ENCODE data around the gene POC5. TPM values are rescaled to one million over a fixed set of nuclear protein-coding genes. Genes with fewer than 3 reads are reported as not detected.
A peak's percentile ranks its signal among the peaks of the same experiment; 100 is the strongest.

POC5 gene
- total RNA-seq, 4 donors from 2014 or later = 5.1 to 68.5 (median 9.3) TPM

DNA sequence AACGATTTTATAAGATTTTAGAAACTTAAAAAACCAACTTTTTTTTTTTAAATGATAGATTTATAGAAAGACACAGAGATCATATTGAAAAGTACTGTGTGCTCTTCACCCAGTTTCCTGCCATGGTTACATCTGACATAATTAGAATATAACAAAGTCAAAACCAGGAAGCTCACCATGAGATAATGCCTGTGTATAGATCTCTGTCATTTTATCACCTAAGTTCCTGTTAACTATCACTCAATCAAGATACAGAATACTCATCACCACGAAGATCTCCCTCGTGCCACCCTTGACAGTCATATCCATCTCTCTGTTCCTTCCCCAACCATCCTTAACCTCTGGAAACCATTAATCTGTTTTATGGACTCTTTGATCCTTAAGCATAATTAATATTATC lies 39.1 kb downstream of the POC5 start:
- no peak for DNase-seq
- Histone ChIP-seq H3K9me3 (no peaks in the 10 kb centered on the region), H3K27ac (no peak overlapping the region), H3K36me3 (peaks cover 0 to 12% (median 0%) of the 10 kb centered on the region in 3 donors), H3K4me1 (no peaks in the 10 kb centered on the region), H3K27me3 (no peaks in the 10 kb centered on the region), H3K4me3 (no peak overlapping the region)
- TF ChIP-seq, protein P1, sequence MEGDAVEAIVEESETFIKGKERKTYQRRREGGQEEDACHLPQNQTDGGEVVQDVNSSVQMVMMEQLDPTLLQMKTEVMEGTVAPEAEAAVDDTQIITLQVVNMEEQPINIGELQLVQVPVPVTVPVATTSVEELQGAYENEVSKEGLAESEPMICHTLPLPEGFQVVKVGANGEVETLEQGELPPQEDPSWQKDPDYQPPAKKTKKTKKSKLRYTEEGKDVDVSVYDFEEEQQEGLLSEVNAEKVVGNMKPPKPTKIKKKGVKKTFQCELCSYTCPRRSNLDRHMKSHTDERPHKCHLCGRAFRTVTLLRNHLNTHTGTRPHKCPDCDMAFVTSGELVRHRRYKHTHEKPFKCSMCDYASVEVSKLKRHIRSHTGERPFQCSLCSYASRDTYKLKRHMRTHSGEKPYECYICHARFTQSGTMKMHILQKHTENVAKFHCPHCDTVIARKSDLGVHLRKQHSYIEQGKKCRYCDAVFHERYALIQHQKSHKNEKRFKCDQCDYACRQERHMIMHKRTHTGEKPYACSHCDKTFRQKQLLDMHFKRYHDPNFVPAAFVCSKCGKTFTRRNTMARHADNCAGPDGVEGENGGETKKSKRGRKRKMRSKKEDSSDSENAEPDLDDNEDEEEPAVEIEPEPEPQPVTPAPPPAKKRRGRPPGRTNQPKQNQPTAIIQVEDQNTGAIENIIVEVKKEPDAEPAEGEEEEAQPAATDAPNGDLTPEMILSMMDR (IDR thresholded peaks at IDR 0.05) = no peak
- no peak for TF ChIP-seq POLR2A (IDR thresholded peaks at IDR 0.05)

DNA sequence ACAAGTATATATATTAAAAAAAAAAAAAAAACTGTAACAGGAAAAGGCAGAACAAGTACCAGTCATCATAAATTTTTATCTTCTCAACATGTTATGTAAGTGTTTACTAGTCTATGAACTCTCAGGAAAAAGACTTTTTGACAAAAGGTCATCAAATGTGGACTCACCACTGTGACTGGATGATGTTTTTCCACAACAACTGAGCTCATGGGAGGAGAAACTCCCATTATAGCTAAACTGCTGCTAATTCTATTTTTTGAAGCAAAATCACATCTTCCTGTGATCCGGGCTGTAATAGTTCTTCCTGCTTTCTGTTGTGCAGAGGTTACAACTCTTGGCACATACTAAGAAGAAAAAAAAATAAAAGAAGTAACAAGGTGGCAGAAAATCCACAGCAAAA lies 39.6 kb downstream of the POC5 start:
- no peaks in the 10 kb centered on the region for H3K9me3 ChIP-seq
- TF ChIP-seq, protein P1 (IDR thresholded peaks at IDR 0.05) = no peak
- TF ChIP-seq POLR2A (IDR thresholded peaks at IDR 0.05) = no peak
- H3K36me3 ChIP-seq = peaks cover 0 to 12% (median 0%) of the 10 kb centered on the region in 3 donors
- peak overlapping the region in 1 of 4 donors; percentile 11 for H3K27ac ChIP-seq
- H3K4me1 ChIP-seq = no peaks in the 10 kb centered on the region
- no peak for DNase-seq
- no peaks in the 10 kb centered on the region for H3K27me3 ChIP-seq
- H3K4me3 ChIP-seq = no peak overlapping the region

DNA sequence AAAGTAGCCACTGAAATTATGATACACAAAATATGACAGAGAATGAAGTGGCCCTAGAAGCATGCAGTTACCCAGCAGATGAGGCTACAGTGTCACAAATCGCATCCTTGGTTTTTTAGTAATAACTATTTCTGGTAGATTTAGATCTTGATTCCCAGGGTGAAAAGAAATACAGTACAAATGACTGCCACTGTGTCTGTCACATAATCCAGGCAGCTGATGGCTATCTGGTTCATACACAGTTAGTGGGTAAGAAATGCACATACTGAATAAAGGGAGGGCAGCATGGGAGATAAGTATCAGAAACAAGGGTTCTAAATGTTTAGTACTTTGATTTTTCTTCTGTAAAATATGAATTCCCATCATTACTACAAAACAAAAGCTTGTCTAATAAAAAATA lies 41.5 kb downstream of the POC5 start:
- no peaks in the 10 kb centered on the region for H3K4me1 ChIP-seq
- DNase-seq = no peak
- H3K4me3 ChIP-seq = no peak overlapping the region
- TF ChIP-seq, protein P1 (IDR thresholded peaks at IDR 0.05) = no peak
- no peak for TF ChIP-seq POLR2A (IDR thresholded peaks at IDR 0.05)
- peaks cover 0 to 12% (median 0%) of the 10 kb centered on the region in 3 donors for H3K36me3 ChIP-seq
- H3K9me3 ChIP-seq = no peaks in the 10 kb centered on the region
- H3K27ac ChIP-seq = no peak overlapping the region
- no peaks in the 10 kb centered on the region for H3K27me3 ChIP-seq

DNA sequence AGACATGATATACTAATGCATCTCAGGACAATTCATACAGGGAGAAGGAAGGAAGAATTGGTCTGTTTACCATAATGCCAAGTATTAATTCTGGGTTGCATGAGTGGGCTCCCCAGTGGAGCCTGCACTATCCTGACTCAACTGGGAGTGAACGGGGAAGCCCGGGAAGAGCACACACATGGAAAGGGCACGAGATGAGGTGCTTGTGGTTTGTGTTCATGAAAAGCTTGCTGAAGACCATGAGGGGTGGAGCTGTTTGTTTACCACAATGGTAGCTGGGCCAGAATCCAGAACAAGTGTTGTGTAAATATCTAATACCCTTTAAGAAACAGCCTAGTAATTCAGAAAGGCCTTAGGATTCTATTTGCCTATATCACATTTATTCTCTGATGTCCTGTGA lies 44.6 kb downstream of the POC5 start:
- peaks cover 0 to 12% (median 0%) of the 10 kb centered on the region in 3 donors for H3K36me3 ChIP-seq
- no peaks in the 10 kb centered on the region for H3K9me3 ChIP-seq
- H3K4me1 ChIP-seq = peaks cover 0 to 14% (median 0%) of the 10 kb centered on the region in 4 donors
- DNase-seq = no peak
- TF ChIP-seq, protein P1 (IDR thresholded peaks at IDR 0.05) = no peak
- TF ChIP-seq POLR2A (IDR thresholded peaks at IDR 0.05) = no peak
- peak overlapping the region in 1 of 4 donors; percentile 21 for H3K27ac ChIP-seq
- H3K4me3 ChIP-seq = no peak overlapping the region
- no peaks in the 10 kb centered on the region for H3K27me3 ChIP-seq

DNA sequence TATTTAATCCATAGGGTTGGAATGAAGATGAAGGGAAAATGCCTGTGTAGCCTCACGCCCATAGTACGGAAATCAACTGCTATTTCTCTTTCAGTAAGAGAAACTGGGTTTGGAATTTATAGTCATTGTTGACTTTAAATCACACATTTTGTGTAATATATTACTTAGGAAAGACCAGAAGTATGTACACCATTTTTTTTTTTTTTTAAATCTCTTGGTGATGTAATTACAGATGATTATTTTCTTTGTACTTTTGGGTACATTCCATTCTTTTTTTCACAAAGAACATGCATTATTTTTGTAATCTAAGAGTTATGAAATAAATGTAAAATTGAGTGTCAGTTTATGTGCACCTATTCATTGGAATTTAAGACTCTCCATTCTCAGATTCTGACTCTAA lies 45.7 kb downstream of the POC5 start:
- Histone ChIP-seq H3K36me3 (peaks cover 0 to 12% (median 0%) of the 10 kb centered on the region in 3 donors), H3K4me3 (no peak overlapping the region), H3K4me1 (peaks cover 0 to 14% (median 0%) of the 10 kb centered on the region in 4 donors), H3K27ac (no peak overlapping the region), H3K27me3 (no peaks in the 10 kb centered on the region), H3K9me3 (no peaks in the 10 kb centered on the region)
- TF ChIP-seq, protein P1 (IDR thresholded peaks at IDR 0.05) = no peak
- TF ChIP-seq POLR2A (IDR thresholded peaks at IDR 0.05) = no peak
- no peak for DNase-seq

DNA sequence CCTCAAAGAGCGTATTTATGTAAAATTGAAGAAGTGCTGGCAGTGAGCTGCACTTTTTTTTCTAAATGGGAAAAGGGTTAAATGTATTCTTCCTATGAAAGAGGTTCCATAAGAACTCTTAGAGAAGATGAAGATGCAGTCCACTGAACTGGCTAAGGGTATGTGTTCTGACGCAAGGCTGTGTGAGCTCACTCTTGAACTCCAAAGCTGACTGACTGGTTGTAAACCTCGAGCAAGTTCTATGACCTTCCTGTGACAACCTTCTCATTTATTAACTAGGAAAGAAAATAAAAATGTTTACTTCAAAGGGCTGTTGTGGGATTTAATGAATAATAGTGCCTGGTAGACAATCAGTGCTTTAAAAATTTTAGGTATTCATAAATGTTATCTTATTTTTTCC lies 46.7 kb downstream of the POC5 start:
- DNase-seq = no peak
- Histone ChIP-seq H3K4me3 (no peak overlapping the region), H3K9me3 (no peaks in the 10 kb centered on the region), H3K36me3 (peaks cover 0 to 12% (median 0%) of the 10 kb centered on the region in 3 donors), H3K27ac (no peak overlapping the region), H3K27me3 (no peaks in the 10 kb centered on the region), H3K4me1 (peaks cover 0 to 14% (median 0%) of the 10 kb centered on the region in 4 donors)
- no peak for TF ChIP-seq POLR2A (IDR thresholded peaks at IDR 0.05)
- TF ChIP-seq, protein P1 (IDR thresholded peaks at IDR 0.05) = no peak

All from Peyer's patch (tissue), 4 donors.